GM10847 (cell line): Measurements from ENCODE around the gene CFAP157.

Source experiments
- POLR2A ChIP-seq: IDR thresholded peaks from 2 replicates; pipeline ENCODE4 v1.6.1; 2011; ENCODE audit not compliant: insufficient read length; ENCODE audit errors: extremely low read depth

CFAP157 gene

DNA sequence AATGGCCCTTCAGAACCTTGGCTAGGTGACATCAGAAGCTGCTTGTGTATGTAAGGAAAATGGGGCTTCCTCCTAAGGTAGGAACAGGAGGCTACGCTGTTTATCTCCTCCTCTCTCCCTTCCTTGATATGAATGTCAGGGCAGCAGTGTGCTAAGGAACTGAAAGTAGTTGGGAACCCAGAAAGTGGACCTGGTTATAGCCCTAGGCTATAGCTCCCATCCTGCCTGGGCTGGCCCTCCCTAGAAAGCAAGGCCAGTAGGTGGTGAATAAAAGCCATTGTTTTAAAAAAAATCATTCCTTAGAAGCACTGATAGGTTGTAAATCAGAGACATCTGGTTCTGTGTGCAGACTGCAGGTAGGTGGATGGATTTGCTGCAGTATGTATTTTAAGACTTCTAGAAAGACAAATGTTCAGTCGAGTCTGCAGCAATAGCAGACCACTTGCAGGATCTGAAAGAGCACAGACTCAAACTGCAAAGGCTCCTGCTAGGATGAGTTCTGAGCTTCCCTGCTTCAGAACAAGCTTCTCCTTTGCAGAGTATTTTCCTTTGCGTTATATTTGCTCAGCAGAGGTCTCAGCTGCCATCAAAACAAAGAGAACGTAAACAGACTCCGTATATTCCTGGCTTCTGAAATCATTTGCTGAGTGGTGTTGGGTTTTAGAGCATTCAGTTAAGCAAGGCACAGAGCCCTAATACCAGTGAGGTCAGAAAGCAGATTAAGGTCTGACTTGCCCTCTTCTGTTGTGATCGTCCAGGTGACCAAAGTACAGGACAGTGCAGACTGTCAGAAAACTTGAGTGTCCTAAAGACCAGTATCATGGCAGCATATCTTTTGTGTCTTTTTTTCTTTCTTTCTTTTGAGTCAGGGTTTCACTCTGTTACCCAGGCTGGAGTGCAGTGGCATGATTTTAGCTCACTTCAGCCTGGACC is 20.1 kb upstream of the CFAP157 start:
- TF ChIP-seq POLR2A, result no peak

DNA sequence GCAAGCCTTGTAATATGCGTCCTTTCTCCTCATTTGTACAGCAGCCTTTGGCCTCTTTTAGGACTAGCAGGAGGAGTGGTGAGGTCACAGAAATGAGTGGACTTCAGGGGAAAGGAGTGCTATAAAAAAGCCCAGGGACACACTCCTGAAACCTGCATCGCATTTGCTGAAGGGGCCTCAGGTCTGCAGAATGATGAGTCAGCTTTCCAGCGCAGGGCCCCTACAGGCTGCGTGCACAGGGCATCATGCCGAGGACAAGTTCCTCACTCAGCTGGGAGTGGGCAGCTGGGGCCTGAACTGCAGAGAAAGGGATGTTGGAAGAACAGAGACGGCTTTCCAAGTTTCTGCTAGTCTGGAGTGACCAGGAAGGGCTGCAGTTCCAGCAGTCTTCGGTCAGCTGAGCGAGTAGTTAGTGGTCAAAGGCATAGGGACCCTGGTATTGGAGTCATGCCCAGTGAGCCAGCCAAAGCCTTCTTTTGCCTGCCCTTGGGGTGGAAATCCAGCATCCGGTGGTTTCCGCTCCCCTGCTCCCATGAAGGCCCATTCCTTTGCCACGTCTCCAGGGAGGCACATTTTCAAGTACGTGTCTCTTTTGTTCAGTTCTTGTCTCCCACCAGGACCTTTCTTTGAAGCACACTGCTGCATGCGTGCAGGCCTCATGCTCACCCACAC is 17.3 kb upstream of the CFAP157 start:
- TF ChIP-seq POLR2A, result no peak

DNA sequence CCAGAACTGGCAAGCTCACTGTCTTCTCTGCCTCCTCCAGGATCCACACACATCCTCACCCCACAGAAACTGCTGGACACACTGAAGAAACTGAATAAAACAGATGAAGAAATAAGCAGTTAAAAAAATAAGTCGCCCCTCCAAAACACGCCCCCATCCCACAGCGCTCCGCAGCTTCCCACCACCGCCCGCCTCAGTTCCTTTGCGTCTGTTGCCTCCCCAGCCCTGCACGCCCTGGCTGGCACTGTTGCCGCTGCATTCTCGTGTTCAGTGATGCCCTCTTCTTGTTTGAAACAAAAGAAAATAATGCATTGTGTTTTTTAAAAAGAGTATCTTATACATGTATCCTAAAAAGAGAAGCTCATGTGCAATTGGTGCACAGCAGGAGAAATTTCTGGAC is 16.1 kb upstream of the CFAP157 start:
- TF ChIP-seq POLR2A, result no peak

DNA sequence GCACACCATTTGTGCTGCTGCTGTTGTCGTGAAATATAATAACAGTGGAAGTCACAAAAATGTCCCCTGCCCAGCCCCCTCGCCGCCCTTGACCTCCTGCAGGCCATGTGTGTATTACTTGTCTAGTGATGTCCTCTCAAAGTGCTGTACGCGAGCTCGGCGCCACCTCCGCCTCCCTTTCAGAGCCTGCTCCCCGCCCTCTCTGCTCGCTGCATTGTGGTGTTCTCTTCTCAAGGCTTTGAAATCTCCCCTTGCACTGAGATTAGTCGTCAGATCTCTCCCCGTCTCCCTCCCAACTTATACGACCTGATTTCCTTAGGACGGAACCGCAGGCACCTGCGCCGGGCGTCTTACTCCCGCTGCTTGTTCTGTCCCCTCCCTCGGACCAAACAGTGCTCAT is 14.7 kb upstream of the CFAP157 start:
- no peak for TF ChIP-seq POLR2A

DNA sequence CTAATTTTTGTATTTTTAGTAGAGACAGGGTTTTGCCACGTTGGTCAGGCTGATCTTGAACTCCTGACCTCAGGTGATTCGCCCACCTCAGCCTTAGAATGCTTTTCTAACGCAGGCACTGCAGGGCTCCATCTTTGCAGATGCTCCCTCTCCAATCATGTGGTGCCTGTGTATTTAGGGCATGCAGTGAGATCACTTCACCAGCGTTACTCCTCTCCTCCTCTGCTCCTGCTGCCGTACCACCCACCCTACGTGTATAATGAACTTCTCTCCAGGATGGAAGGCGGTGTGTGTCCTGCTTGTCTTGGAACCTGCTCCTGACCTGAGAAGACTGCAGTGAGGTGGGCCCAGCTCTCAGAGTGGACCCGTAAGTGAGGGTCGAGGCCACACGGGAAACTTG is 13.6 kb upstream of the CFAP157 start:
- no peak for TF ChIP-seq POLR2A

DNA sequence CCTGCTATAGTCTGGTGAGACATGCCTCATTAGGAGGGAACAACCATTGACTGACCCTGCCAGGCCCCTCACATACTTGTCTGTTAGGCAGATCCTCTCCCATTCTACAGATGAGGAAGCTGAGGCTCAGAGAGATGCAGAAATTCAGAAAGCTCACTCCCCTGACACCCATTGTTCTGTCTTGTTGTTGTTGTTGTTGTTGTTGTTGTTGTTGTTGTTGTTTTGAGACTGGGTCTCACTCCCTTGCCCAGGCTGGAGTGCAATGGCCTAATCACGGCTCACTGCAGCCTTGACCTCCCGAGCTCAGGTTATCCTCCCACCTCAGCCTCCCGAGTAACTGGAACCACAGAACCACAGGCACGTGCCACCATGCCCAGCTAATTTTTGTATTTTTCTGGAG is 13.1 kb upstream of the CFAP157 start:
- no peak for TF ChIP-seq POLR2A

DNA sequence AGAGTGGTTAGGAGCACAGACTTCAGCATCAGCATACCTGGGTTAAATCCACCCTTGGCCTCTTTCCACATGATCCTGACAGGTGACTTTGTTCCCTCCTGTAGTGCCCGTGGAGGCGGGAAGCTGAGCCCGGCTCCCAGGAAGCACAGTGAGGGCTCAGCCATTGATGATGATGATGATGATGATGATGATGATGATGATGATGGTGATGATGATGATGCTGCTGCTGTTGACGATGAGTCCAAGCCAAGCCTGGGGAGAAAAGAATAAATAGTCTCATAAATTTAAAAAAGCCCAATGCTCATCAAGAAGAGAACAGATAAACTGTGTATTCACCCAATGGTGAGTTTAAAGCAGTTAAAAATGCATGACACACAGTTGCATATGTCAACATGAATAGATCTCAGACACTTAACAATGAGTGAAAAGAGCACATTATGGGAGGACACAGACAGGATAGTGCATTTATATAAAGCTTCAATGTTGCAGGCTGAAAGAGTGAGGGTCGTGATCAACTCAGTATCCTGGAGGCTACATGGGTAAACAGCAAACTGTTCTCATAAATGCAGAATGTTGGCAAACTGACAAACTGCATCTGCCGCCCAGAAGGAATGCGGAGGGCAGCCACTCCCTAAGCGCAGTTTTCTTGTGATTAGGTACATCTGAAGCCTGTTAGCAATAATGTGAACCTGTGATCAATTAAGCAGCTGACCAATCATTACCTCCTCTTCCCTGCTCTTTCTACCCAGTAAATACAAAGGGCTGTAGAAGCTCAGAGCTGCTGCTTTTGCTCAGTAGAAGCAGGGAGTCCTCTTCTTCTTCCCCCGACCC is 11.7 kb upstream of the CFAP157 start:
- no peak for TF ChIP-seq POLR2A

DNA sequence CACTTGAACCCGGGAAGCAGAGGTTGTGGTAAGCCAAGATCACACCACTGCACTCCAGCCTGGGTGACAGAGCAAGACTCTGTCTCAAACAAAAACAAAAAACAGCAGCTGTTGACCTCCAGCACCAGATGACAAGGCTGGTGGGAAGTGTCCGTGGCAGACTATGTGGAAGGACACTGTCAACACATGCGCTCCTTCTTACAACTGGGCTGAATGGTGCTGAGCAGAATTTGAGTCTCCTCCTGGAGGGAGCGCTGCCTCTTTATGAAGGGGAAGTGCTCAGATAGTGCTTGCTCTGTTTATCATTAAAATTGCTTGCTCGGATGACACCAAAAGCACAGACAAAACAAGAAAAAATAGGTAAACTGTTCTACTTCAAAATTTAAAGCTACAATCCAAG is 9.2 kb upstream of the CFAP157 start:
- no peak for TF ChIP-seq POLR2A

DNA sequence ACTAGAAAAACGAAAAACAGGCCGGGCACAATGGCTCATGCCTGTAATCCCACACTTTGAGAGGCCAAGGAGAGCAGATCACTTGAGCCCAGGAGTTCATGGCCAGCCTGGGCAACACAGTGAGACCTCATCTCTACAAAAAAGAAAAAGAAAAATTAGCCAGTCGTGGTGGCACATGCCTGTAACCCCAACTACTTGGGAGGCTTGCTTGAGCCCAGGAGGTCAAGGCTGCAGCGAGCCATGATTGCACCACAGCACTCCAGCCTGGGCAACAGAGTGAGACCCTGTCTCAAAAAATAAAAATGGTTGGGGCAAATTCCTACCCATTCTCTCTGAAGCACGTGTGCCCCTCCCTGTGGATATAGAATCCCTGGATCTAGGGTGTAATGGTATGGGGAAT is 8.4 kb upstream of the CFAP157 start:
- TF ChIP-seq POLR2A, result no peak

DNA sequence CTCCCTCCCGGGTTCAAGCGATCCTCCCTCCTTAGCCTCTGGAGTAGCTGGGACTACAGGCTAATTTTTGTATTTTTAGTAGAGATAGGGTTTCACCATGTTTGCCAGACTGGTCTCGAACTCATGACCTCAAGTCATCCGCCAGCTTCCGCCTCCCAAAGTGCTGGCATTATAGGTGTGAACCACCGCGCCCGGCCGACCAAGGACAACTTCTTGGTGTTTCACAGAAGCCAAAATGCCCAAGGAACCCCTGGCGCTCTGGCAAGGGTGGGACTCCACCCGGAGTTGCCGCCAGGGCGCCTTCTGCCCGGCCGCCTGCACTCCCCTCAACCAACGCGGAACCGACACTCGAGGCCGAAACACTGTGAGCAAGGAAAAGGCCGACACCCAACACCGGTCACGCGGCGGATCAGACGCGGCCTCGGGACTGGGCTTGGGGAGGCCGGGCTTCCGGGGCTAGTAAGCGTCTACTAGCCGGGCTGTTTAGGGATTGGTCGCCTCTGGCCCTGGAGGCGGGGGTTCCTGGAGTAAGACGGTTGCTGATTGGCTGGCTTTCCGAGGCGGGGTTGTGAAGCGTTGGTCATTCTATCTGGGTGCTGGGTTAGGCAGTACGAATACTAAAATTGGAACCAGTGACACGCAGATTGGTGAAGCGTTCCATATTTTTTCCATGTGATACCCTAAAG is 7.7 kb upstream of the CFAP157 start:
- peak; percentile 31 for TF ChIP-seq POLR2A

DNA sequence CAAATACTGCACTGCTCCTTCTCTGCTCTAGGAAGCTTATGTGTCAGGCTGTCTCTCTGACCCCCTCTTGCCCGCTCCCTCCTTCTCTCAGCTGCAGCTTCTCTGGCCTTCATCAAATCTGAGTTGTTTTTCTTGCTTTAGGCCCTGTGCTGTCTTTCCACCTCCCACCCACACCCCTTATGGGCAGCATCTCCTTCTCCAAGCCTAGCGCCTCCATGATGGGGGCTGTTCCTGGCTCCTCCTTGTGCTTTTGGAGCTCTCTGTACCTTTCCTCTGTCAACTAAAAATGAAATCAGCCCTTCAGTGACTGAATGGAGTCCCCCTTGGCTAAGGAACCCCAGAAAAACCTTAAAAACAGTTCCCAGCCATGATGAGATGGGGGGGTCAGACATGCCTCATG is 6.6 kb upstream of the CFAP157 start:
- no peak for TF ChIP-seq POLR2A

DNA sequence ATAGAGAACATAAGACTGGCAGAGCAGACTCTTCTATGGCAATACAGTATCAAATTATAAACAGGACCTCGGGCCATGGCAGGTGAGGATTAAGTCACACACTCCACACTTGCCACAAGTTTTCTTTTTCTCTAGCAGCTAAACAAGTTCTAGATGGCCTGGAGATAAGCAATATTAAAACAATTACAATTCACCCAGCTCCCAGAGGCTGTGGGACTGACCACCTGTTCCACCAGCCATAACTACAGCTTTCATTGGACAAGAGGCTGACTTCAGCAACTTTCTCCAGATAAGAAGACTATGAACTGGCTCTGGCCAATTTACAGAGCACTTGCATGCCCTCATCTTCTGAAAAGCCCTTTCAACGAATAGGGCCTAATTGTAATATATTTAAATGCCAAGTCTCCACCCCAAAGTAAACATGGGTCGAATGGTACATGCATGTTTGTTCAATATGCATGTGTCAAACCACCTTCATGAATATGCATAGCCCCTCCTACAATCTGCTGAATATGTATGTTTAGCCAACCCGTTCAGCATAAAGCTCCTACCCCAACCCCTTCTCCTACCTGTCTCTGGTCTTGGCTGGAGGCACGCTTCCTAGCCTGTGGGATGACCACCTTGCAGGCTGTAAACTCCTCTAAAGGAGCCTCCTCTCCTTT is 6.1 kb upstream of the CFAP157 start:
- no peak for TF ChIP-seq POLR2A

DNA sequence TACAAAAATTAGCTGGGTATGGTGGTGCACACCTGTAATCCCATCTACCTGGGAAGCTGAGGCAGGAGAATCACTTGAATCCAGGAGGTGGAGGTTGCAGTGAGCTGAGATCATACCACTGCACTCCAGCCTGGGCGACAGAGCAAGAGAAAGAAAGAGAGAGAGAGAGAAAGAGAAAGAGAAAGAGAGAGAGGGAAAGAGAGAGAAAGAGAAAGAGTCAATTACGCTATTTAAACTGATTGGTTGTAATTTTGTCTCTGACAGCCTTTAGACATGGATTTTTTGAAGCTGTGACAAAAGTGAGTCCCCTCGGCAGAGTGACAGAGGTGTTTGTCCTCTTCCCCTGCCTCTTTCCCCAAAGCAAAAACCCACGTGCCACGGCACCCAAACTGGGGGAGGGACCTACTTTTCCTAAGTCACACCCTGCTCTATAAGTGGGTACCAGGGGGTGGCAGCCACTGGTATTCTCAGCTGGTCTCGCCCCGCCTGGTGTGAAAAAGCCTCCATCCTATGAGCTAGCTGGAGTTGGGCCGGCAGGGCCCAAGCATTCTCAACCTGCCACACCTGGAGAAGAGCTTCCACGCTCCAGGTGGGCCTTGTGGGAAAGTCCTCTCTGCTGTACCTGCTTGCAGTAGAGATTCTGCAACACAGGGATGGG is 3.4 kb upstream of the CFAP157 start:
- TF ChIP-seq POLR2A, result no peak

DNA sequence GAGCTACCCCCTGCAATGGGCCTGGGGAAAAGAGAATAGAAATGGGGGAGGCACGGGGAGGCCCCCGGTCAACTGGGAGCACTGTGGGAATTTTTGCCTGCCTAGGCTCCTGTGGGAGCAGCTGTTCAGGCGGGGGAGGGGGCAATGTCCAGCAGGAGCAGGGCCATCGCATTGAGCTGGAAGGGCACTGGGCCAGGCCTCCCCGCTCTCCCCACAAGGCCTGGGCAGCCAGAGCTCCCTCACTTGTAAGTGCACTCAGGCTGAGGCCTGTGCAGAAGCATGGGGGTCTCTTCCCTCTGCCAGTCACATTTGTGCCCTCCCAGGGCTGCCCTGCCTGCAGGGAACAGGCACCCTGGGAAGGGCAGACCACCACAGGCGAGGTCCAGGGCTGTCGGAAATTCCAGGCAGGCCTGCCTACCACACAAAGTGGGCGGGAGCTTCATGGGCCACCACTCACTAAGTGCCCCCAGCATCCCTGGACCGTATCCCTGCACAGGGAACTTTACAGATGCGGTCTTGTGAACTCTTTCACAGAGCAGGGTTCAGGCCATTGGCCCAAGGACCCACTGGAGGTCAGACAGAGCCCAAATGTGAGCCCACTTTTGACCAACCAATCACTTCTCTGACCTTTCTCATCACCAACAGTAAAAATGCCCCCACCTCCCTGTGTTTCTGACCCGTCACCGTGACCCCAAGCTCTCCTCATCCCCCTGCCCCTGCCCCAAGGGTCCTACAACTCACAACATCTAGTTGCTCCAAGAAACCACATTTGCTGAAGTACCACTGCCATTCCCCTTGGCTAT is 1.0 kb upstream of the CFAP157 start:
- TF ChIP-seq POLR2A, result no peak

DNA sequence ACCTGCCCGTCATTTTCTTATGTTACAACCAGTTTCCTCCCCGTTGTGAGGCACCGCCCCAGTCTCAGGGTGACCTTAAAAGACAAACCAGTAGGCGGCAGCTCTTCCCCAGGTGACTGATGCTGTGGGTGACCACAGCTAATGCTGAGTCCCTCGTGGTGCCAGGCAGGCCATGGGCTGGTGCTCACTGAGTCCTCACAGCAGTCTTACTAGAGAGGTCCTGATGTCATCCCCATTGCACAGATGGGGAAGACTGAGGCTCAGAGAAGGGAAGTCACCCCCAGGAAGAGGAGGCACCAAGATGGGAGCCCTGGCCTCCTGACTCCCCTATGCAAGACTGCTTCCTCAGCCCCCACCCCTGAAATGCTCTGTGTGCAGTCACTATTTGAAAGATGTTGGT is 978 bp downstream of the CFAP157 start:
- TF ChIP-seq POLR2A, result no peak
